GM12878 (cell line): ENCODE measurements around the gene SLC8B1. TPM values are rescaled to one million over a fixed set of nuclear protein-coding genes. Genes with fewer than 3 reads are reported as not detected.

Experiments used
- ATAC-seq: fragments of 200-7000 bp; cut with Tn5 transposase; 3 replicates; pipeline ENCODE4 v1.9.1; 2020; ENCODE audit warnings: mild to moderate bottlenecking, moderate library complexity
- BruUV-seq: library from RNA; stranded (reverse); fragments of 400-500 nt; replicated peaks from 2 replicates; lab custom pipeline; 2021; lab: Mats Ljungman, UMichigan
- CTCF ChIA-PET: fragments of 300-600 bp; sonication (Branson Sonifier 250); formaldehyde crosslinking; extraction: SDS; loops from one replicate; lab custom pipeline; 2021; ENCODE audit warnings: inconsistent platforms; lab: Yijun Ruan, JAX
- POLR2A ChIA-PET: fragments of 350-600 bp; formaldehyde crosslinking; extraction: SDS; loops from one replicate; lab custom pipeline; 2021; ENCODE audit warnings: inconsistent platforms; lab: Charles Lee
- RAD21 ChIA-PET: fragments of 300-600 bp; sonication (Branson Sonifier 250); formaldehyde crosslinking; loops from one replicate; lab custom pipeline; 2023; ENCODE audit warnings: antibody characterized with exemption; ENCODE audit not compliant: unreplicated experiment; lab: Charles Lee
- SMC1A ChIA-PET: fragments of 300-600 bp; sonication (Branson Sonifier 250); formaldehyde crosslinking; loops from one replicate; lab custom pipeline; 2023; ENCODE audit not compliant: unreplicated experiment, uncharacterized antibody; lab: Charles Lee
- DNase-seq: peaks from one replicate; pipeline ENCODE4 v3.0.0-alpha.2; 2011; ENCODE audit warnings: low read depth, low spot score
- FAIRE-seq: peaks from 3 replicates; lab custom pipeline; 2011; peaks lifted over from hg19 to GRCh38; lab: Jason Lieb, UNC
- H2AFZ ChIP-seq: 2 replicates; pipeline ENCODE4 v1.6.0; 2011; ENCODE audit warnings: low read depth, low read length, control low read depth; ENCODE audit not compliant: control insufficient read depth
- H3K27ac ChIP-seq: 2 replicates; pipeline ENCODE4 v1.5.1; 2011; ENCODE audit warnings: control low read depth; ENCODE audit not compliant: control insufficient read depth, insufficient read depth
- H3K27me3 ChIP-seq, 2 experiments: replicated peaks in 1 of 2; 2 replicates each; pipeline versions ENCODE4 v1.6.0 to v1.6.1; 2011; ENCODE audit warnings: low read length in 1 of 2; ENCODE audit not compliant: control insufficient read depth in 2 of 2, insufficient read depth in 2 of 2
- H3K36me3 ChIP-seq, 2 experiments: 2 replicates each; pipeline ENCODE4 v1.5.1; 2011; ENCODE audit warnings: low read length in 1 of 2; ENCODE audit not compliant: control insufficient read depth in 2 of 2, insufficient read depth in 2 of 2
- H3K4me1 ChIP-seq: 2 replicates; pipeline ENCODE4 v1.6.1; 2011; ENCODE audit warnings: mild to moderate bottlenecking, low read length, moderate library complexity, mixed read lengths; ENCODE audit not compliant: control insufficient read depth, insufficient read depth
- H3K4me2 ChIP-seq: 2 replicates; pipeline ENCODE4 v1.6.0; 2011; ENCODE audit warnings: control low read depth; ENCODE audit not compliant: control insufficient read depth, insufficient read depth
- H3K4me3 ChIP-seq: fragments of 200-600 bp; sonication (generic); 2 replicates; pipeline ENCODE4 v1.5.1; 2016
- H3K79me2 ChIP-seq: 2 replicates; pipeline ENCODE4 v1.6.0; 2011; ENCODE audit warnings: low read length; ENCODE audit not compliant: control insufficient read depth, insufficient read depth
- H3K9ac ChIP-seq: 2 replicates; pipeline ENCODE4 v1.8.0; 2011; ENCODE audit warnings: low read length, control low read depth, mixed read lengths; ENCODE audit not compliant: control insufficient read depth, insufficient read depth
- H3K9me3 ChIP-seq: replicated peaks from 3 replicates; pipeline ENCODE4 v1.5.1; 2011; ENCODE audit warnings: mild to moderate bottlenecking, low read length; ENCODE audit not compliant: control insufficient read depth, insufficient read depth
- H4K20me1 ChIP-seq: 2 replicates; pipeline ENCODE4 v1.6.0; 2011; ENCODE audit not compliant: control insufficient read depth, insufficient read depth
- MEF2A ChIP-seq: IDR thresholded peaks from 2 replicates; pipeline ENCODE4 v1.6.1; 2011; ENCODE audit warnings: low read depth, mild to moderate bottlenecking, low read length, moderate library complexity; ENCODE audit not compliant: insufficient read depth
- POLR2A ChIP-seq: IDR thresholded peaks from 2 replicates; pipeline ENCODE4 v1.6.1; 2011; ENCODE audit warnings: low read depth, mild to moderate bottlenecking, low read length
- WGBS: methylation state at CpG from one replicate; pipeline ENCODE4 v1.1.6; 2016; ENCODE audit warnings: low lambda C conversion rate; ENCODE audit not compliant: insufficient replicate concordance, insufficient coverage; ENCODE audit errors: missing lambda C conversion rate; 5-methylcytosine and 5-hydroxymethylcytosine counted together
- in situ Hi-C: fragments of 300-500 bp; cut with MboI; formaldehyde crosslinking; loops from 9 replicates; pipeline ENCODE4 v1.14.3; 2018; ENCODE audit warnings: mixed read lengths
- intact Hi-C: fragments of 100-400 bp; cut with micrococcal nuclease; formaldehyde crosslinking; loops from one replicate; pipeline ENCODE4 v1.14.2; 2022; ENCODE audit not compliant: unreplicated experiment
- polyA plus RNA-seq, 11 experiments: library from polyadenylated mRNA; depleted of rRNA in 4 of 11; unstranded in 6 of 11; stranded (reverse) in 5 of 11; fragments of >200 nt; fragmentation: Nextera tagmentation in 4 of 11; fragmentation: Illumina TruSeq in 1 of 11; extraction: Ambion mirVana in 4 of 11; extraction: Trizol in 1 of 11; gene quantifications; 1 replicate in 1 of 11; 2 replicates in 10 of 11; pipeline versions ENCODE4 v1.2.1 to v1.2.3, GENCODE V29; 2011 to 2016; ENCODE audit warnings: inconsistent platforms in 2 of 11, missing spikeins in 2 of 11, low read depth in 1 of 11
- total RNA-seq, 4 experiments: library from RNA; depleted of rRNA in 3 of 4; stranded (reverse); fragments of >200 nt in 3 of 4; fragmentation: Illumina TruSeq in 1 of 4; extraction: Trizol in 1 of 4; gene quantifications; 2 replicates each; pipeline versions ENCODE4 v1.2.1 to v1.2.3, GENCODE V29; 2013 to 2021
- TF ChIP-seq, protein P1 (sequence below): fragments of 450-650 bp; IDR thresholded peaks from 2 replicates; pipeline ENCODE4 v1.6.1; 2017; ENCODE audit warnings: mild to moderate bottlenecking, moderate library complexity

The SLC8B1 gene
- total and polyA plus RNA-seq, 10 of the 15 experiments (the other 5 are each of a cell fraction or from before 2014, with no cell fraction given): 0.18 to 12.3 (median 6.8) TPM

DNA sequence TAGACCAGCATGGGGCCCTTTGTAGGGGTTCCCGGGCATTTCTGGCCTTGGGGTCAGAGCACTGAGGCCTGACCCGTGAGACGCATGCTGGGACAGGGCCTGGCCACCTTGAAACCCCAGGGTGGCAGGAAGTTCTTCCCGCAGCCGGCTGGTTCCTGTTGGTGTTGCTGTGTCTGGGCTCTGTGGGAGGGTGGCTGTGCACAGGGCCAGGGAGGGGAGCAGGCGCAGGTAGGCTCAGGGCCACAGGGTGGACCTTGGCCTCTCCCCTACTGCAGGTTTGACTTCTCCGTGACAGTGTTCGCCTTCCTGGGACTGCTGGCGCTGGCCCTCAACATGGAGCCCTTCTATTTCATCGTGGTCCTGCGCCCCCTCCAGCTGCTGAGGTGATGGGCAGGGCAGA, 48.2 kb downstream of the SLC8B1 start:
- DNase-seq (no peak), ATAC-seq (no peak), FAIRE-seq (no peak)
- Histone ChIP-seq H4K20me1 (no peaks in the 10 kb centered on the region), H3K36me3 (peaks cover 18 to 20% of the 10 kb centered on the region in 2 experiments), H3K4me3 (no peak overlapping the region), H3K27ac (no peak overlapping the region), H3K9me3 (no peaks in the 10 kb centered on the region), H3K79me2 (no peaks in the 10 kb centered on the region), H3K4me2 (no peak overlapping the region), H3K9ac (no peak overlapping the region), H2AFZ (no peak overlapping the region), H3K27me3 (no peaks in the 10 kb centered on the region), H3K4me1 (no peaks in the 10 kb centered on the region)
- in situ Hi-C loops: no loop called here
- ChIA-PET SMC1A (no interaction called here), RAD21 (no interaction called here), POLR2A (no interaction called here), CTCF (no interaction called here)
- BruUV-seq: no TSS peak
- 83% methylated on average over 11 of the region's 11 CpGs for WGBS
- peak; percentile 23; the same call in 1 of the 2 replicates for TF ChIP-seq POLR2A
- TF ChIP-seq, protein P1, sequence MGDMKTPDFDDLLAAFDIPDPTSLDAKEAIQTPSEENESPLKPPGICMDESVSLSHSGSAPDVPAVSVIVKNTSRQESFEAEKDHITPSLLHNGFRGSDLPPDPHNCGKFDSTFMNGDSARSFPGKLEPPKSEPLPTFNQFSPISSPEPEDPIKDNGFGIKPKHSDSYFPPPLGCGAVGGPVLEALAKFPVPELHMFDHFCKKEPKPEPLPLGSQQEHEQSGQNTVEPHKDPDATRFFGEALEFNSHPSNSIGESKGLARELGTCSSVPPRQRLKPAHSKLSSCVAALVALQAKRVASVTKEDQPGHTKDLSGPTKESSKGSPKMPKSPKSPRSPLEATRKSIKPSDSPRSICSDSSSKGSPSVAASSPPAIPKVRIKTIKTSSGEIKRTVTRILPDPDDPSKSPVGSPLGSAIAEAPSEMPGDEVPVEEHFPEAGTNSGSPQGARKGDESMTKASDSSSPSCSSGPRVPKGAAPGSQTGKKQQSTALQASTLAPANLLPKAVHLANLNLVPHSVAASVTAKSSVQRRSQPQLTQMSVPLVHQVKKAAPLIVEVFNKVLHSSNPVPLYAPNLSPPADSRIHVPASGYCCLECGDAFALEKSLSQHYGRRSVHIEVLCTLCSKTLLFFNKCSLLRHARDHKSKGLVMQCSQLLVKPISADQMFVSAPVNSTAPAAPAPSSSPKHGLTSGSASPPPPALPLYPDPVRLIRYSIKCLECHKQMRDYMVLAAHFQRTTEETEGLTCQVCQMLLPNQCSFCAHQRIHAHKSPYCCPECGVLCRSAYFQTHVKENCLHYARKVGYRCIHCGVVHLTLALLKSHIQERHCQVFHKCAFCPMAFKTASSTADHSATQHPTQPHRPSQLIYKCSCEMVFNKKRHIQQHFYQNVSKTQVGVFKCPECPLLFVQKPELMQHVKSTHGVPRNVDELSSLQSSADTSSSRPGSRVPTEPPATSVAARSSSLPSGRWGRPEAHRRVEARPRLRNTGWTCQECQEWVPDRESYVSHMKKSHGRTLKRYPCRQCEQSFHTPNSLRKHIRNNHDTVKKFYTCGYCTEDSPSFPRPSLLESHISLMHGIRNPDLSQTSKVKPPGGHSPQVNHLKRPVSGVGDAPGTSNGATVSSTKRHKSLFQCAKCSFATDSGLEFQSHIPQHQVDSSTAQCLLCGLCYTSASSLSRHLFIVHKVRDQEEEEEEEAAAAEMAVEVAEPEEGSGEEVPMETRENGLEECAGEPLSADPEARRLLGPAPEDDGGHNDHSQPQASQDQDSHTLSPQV: no peak
- TF ChIP-seq MEF2A: no peak
- intact Hi-C loops: no loop called here
